ENCODE data around the gene DAPK2.

The DAPK2 gene

DNA sequence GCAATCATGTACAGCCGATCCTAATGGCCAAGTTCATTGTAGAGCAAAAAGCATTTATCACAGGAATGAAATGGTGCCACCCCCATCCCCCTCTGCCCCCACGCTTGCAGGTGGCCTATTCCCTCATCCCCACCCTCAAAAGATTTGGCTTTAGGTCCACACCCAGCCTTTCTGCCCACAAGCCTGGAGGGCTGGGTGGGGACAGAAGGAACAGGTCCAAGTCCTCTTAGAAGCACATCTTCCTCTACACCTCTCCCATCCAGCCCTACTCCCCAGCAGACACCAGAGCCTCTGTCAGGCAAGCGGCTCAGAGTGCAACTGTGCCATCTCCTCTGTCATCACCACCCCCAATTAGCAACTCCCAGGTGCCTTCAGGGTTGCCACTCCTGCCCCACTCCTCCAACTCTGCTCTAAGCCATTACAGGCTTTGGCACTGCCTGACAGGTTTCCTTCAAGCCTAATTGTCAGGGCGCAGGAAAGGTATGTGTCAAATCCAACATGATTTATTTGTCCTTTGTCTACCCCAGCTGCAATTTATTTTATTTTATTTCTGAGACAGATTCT lies 49.4 kb downstream of the DAPK2 start:
- no peak for DNase-seq (ENCODE audit: low read depth)

DNA sequence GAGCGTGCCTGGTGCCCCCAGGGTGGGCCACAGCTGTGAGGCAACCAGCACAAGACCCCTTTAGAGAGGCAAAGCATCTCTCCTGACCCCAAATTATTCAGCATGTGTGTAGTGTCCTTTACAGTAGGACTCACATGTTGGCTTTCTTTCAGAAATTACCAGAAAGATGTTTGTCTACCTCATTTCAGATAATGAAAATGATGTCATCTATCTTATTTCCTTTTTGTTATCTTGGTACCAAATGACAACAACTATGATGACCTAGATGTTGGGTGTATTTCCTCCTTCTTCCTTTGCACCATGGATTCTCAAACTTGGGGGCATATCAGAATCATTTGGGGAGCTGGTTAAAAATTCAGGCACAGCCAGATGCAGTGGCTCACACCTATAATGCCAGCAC lies 50.5 kb downstream of the DAPK2 start:
- DNase-seq (ENCODE audit: low read depth) = no peak

DNA sequence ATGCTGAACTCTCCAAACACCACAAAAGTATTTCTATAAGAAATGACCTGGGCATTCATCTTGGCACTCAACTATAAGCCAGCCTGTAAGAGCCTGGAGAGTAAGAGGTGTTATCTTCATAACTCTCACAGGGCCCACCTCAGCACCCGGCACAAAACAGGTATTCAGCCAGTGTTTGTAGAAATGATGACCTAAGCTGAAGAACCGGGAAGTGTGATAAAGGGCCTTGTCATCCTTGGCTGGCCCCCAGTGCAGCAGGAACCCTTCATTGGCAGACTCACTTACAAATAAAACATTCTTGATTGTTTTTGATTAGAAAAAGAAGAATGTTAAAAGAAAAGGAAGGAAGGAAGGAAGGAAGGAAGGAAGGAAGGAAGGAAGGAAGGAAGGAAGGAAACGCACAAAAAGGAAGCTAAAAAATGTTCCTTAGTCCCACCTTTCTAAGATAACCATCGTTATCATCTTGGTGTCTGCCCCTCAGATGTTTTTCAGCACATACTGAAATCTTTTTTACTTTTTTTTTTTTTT lies 52.1 kb downstream of the DAPK2 start:
- no peak for DNase-seq (ENCODE audit: low read depth)

DNA sequence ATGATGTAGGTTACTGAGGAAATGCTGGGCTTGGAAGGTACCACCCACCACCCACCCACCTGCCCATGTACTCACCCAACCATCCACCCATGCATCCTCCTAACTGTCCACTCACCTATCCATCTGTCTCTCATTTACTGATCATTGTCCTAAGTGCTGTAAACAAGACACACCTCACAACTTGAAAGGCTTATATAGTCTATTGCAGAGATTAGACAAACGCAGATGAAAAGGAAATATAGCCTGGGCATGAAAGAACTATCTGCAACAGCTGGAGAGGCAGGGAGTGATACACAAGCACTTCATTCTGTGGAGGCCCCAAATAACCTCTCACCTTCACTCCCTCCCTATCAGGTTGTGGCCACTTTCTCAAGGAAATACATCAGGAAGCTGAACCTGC lies 54.0 kb downstream of the DAPK2 start:
- DNase-seq (ENCODE audit: low read depth) = no peak

DNA sequence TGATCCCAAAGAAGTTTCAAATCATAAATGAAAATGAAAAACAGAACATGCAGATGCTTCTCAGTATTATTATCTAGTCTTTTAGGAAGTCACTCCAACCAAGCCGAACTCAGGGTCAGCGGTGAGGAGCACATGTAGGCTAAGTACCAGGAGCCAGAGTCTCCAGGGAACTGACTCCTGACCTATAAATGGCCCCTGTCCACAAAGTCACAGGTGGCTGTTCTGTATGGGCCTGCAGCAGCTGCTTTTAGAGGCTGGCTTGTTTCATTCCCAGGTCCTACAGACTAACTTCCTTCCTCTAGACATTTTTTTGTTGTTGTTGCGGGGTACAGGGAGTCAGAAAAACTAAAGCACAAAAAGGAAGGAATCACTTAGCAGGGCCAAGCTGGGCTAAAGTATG lies 54.6 kb downstream of the DAPK2 start:
- no peak for DNase-seq (ENCODE audit: low read depth)

DNA sequence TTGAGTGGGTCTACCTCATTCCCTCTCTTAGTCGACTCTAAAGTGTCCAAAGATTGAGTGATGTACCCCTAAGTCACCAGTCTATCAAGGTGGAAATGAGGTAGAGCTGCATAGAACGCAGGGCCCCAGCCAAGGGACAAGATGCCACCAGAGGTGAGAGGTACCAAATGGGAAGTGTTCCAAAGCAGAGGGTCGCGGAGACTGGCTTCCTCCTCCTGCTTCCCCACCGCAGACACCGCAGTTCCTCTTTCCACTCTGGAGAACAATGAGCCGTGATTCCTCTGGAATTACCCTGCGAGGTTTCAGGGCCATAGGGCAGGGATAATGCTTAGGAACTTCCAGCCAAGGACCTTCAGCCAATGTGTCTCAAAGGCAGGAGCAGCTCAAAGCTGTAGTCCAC lies 55.8 kb downstream of the DAPK2 start:
- DNase-seq (ENCODE audit: low read depth) = no peak

DNA sequence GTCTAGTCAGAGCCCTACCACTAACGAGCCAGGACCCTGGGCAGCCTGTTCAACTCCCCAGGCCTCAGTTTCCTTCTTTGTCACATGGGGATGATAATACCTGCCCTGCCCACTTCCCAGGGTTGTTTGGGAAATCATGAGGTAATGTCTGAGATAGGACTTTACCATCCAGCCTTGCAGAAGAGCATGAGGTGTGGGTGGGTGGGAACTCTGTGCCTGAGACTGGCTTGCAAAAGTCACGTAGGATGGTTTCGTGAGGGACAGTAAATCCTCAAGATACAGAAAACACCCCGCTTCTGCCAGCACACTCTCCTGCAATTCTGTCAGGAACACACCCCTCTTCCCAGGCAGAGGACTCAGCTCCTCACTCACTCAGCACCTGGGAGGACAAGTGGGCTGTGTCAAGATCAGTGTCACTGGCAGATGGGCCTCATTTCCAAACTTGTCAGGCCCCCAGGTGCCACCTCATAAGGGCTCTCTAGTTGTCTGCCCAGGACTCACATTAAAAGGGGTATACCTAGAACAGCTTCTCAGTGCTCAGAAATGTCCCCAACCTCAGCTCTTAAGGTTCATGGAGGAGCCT lies 58.4 kb downstream of the DAPK2 start:
- no peak for DNase-seq (ENCODE audit: low read depth)

DNA sequence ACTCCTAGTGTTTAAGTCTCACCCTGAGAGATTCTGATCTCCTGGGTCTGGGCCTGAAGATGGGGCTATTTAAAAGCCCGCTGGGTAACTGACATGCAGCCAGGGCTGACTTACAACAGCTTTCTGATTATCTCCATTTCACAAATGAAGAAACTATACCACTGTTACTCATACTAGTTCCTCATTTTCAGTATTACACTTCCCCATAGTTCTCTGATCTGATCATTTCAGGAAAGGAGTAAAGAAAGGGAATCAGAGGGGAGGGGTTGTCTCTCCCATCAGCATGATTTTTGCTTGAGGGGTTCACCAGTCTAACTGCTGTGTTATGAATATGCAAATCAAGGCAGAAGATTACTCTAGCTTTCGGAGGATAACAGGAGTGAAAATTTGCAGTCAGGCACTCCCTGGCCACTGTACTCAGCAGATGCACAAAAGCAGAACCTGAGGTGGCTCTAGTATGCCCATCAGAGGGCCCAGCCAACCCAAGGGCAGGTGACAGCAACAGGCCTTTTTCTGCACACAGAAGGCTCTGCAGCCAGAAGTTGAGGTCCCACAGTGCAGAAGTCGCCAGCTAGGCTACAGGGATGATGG lies 59.4 kb downstream of the DAPK2 start:
- no peak for DNase-seq (ENCODE audit: low read depth)

DNA sequence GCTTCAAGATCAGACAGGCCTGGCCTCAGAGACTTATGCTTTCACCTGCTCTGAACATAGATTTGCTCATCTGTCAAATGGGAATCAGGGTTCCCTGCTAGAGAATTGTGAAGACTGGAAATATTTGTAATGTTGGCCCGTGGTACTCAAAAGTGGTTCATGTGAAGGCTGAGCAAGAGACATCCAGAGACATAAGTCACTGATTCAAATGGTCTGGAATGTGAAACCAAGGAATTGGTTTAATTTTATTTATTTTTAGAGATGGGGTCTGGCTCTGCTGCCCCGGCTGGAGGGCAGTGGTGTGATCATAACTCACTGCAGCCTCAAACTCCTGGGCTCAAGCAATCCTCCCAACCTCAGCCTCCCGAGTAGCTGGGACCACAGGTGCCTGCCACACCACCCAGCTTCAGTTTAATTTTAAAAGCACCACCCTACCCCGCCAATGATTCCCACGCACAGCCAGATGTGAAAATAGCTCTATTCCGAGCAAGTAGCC lies 60.1 kb downstream of the DAPK2 start:
- no peak for DNase-seq (ENCODE audit: low read depth)

DNA sequence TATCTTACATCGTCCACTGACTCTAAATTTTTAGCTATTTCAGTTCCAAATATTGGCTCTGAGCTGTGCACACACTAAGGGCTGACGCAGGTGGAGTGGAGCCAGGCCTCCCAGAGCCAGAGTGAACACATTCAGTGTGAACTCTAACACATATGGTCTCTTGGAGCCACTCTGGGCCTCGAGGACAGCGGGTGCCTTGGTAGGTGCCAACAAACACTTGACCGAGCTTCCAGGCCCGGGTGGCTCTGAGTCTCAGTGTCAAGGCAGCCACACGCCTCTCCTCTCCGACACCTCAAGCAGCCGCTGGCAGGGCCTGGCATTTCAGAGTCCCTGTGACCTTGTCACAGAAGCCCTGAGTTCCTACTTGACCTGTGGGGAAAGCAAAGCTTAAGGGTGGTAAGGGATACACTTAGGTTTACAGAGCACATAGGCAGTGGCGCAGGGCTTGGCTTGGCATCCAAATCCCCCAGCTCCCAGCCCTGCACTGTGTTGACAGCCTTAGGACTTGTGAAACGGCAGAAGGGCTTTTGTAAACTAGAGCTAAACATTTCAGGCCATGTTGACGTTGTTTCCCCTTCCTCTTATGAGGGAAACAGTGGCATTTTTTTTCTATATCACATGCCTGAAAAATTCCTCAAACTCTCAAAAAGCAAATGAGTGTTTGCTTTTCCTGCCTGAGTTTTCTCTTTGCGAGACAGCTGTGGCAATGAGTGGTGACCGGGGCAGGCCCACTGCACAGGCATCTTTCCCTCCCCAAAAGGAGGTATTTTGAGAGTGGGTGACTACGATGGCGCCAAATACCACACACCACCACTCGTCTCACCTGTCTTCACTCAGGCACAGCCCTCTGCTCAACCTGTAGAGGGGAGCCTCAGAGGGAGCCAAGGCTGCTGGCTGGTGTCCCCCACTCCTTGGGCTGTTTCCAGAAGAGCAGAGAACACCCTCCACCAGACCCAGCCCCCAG lies 60.8 kb downstream of the DAPK2 start:
- DNase-seq (ENCODE audit: low read depth) = no peak

DNA sequence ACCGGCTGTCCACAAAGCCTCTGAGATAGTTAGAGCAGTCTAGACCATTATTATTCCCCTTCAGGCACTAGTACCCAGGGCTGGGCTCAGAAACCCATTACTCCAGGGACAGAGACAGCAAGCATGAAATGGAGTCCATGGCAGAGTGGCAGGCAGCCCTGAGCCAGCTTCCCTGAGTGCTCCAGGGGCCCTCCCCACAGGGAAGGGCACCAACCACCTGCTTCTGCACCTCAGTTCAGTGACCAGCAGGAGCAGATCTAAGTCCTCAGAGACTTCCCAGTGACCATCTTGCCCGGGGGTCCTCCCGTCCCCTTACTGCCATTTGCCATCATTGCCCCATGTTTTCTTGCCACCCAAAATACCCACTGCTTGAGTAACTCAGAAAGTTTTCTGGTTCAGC lies 62.0 kb downstream of the DAPK2 start:
- DNase-seq (ENCODE audit: low read depth) = no peak

DNA sequence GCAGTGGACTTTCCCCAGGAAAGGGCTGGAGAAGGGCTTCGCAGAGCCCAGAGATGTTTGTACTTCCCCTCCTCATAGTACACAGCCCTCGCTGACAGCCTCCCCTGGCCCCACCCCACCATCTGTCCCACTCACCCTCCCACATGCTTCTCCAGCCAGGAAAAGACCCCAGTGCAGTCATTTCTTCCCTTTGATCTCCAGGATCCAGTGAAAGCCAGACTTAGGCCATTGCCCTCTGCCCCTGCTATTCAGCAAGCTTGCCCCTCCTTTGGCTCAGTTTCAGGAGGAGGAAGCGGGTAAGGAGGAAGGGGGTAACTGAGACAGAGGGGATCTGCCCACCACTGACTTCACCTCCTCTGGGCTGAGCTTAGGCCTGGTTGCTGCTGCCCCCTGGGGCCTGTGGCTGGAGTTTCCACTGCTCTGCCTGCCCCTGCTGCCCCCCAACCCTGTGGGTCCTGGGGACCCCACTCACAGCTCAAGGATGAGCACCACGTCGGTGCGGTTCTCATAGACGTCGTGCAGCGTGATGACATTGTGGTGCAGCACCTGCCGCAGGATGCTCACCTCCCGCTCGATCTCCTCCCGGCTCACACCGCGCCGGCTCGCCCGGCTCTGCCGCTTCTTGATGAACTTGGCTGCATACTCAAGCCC lies 63.1 kb downstream of the DAPK2 start:
- DNase-seq (ENCODE audit: low read depth) = no peak

DNA sequence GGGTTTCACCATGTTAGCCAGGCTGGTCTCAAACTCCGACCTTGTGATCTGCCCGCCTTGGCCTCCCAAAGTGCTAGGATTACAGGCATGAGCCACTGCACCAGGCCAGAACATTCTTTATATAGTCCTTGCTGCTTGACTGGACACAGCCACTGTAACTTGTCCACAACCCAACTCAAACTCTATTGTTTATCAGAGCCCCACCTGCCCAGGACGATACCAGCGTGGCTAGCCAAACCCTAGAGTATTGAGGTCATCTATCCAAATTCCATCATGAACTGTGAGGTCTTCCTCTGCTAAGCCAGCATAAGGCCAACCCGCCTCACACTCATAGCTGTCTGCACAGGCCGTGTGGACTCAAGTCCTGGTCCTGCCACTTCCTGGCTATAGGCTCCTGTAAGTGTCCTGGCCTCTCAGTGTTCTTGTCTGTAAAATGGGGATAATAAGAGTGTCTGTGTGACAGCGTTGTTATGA lies 63.9 kb downstream of the DAPK2 start:
- no peak for DNase-seq (ENCODE audit: low read depth)

DNA sequence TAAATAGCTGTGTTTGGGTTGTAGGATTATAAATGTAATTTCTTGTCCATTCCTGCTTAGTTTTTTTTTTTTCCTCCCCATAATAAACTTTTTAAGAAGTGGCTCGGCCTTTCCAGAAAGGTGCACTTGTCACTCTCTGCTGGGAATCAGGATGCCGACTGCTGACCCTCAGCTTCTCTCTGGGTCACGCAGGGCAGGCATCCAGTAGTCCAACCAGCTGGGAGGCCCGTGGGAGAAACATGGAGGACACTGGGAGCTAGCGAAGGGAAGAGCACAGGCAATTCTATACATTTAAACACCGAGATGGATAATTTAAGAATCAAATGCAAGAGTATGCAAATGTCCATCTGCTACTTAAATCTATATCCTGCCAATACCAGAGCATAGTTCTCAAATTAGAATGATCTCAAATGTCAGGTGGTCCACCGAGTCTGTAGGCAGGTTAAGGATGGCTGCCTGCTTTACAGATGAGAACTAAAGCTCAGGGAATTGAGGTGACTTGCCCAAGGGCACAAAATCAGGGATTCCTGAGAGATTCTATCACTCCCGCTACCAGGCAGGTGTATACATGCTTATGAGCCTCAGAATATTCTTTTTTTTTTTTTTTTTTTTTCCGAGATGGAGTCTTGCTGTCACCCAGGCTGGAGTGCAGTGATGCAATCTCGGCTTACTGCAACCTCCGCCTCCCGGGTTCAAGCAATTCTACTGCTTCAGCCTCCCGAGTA lies 64.5 kb downstream of the DAPK2 start:
- no peak for DNase-seq (ENCODE audit: low read depth)

DNA sequence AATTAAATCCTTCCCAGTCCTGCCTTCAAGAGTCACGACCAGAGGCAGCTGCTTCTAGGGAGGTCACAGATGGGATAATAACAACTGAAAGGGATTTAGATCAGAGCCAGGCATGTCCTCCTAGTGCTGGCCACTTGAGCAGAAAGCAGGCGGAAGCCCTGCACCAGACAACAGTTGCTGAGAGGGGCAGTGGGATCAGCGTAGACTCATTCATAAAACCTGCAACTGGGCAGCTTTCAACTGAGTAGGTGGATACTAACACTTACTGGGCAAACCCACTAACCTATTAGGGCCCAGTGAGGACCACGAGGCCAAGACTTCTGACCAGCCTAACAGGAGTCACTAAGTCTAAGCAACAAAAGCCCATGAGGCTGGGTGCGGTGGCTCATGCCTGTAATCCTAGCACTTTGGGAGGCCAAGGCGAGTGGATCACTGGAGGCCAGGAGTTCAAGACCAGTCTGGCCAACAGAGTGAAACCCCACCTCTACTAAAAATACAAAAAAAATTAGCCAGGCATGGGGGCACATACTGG lies 67.0 kb downstream of the DAPK2 start:
- DNase-seq (ENCODE audit: low read depth) = no peak

DNA sequence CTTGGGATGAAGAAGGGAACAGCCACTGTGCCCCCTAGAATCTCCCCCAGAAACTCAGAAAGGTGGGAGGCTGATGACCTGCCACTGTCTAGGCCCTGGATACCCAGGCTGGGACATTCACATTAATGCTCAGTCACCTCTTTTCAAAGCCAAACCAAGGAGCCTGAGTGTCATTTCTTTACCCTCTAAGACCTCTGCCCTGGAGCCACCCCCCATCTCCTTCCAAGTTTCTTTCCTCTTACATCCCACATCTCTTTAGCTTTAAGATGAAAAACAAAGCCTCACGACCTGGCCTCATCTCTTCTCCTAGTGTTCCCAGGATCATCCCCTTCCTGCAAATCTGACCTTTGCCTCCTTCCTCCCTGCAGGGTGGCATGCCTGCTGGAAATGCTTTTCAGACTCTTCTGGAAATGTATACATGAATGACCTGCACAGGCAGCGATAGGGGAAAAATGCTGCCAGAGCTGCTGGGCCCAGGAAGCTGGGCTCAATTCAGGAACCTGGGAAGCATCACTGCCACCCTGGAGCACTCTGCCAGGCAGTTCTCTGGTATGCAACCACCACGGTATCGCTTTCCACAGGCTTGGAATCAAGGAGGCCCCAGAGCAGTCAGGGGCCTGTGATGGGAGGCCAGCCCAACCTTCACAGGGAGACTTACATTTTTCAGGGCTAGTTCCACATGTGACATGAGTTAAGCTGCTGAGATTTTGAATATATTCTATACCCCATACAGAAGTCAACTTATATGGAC lies 67.6 kb downstream of the DAPK2 start:
- DNase-seq (ENCODE audit: low read depth) = no peak

DNA sequence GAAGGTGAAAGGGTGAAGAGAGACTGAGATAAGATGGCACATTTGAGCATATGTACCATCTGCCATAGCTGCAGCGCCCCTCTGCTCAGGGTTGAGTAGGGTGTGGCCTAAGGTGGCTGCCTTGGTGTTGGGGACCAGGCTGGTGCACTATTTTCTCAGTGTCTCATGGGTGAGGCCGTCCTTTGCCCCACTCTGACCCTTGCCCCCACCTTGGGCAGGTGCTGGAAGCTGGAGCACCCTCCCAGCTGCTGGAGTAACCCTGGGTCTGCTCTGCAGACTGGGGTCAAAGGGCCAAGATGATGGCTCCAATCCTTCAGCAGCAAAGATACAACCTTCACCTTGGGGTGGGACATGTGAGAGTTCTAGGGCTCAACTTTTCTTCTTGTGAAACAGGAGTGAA lies 69.2 kb downstream of the DAPK2 start:
- DNase-seq (ENCODE audit: low read depth) = no peak

DNA sequence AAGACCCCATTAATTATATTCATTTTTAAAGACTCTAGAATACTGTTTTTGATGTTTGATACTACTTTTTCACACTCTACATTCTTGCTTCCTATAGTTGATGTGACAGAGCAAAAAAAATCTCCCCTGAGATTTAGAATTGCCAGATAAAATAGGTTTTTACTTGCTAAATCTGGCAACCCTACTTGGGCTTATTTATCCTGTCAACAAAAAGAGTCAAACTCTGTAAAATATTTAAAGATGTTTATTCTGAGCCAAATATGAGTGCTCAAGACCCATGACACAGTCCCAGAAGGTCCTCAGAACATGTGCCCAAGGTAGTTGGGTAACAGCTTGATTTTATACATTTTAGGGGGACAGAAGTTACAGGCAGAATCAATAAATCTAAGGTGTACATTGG lies 72.3 kb downstream of the DAPK2 start:
- no peak for DNase-seq (ENCODE audit: low read depth)

DNA sequence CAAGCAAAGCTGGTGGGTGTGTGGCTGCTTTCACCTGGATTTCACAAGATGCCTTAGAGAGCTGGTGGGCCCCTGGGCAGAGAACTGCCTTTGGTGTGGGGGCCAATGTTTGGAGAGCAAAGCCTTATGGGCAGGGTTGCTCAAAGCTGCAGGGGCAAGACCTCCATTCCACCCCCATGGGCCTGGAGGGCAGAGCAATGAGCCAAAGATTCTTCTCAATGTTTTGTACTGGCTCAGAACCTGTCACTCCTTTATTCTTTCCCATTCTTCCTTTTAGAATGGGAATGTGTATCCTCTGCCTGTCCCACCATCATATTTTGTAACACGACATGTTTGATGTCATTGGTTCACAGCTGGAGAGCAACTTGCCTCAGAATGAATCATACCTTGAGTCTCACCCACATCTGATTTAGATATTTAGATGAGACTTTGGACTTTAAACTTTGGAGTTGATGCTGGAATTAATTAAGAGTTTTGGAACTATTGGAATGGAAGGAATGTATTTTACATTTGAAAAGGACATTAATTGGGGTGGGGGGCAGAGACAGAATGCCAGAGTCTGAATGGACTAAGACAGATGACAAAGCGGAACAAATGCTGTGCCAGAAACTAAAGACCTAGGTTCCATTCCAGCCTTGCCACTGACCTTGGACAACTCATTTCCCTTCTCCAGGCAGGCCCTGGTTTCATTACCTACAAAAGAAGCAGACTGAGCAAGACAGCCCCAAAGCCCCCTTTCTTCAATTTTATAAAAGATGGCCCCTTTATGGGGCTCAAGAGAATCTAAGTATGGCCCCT lies 72.9 kb downstream of the DAPK2 start:
- DNase-seq (ENCODE audit: low read depth) = peak; percentile 37
